Germinal center (tissue), 1 donor: ENCODE data around the gene CHURC1.

Experiments
- DNase-seq: peaks from one replicate; pipeline ENCODE4 v3.0.0; 2012; ENCODE audit warnings: mixed read lengths, low spot score

Gene CHURC1

GRCh38 chr14:64956697-64957406, 42.6 kb downstream of the CHURC1 start:
- DNase-seq: no peak

GRCh38 chr14:64958201-64958600, 43.9 kb downstream of the CHURC1 start:
- DNase-seq: no peak

- DNase-seq: no peak
Measured at GRCh38 chr14:64958743-64959142, 44.5 kb downstream of the CHURC1 start.

GRCh38 chr14:64960762-64961276, 46.6 kb downstream of the CHURC1 start:
- DNase-seq: no peak

- no peak for DNase-seq
Measured at GRCh38 chr14:64963611-64964010, 49.4 kb downstream of the CHURC1 start.

- DNase-seq: no peak
Measured at GRCh38 chr14:64965356-64966000, 51.2 kb downstream of the CHURC1 start.

- DNase-seq: no peak
Measured at GRCh38 chr14:64966976-64967375, 52.7 kb downstream of the CHURC1 start.

GRCh38 chr14:64968167-64968566, 53.9 kb downstream of the CHURC1 start:
- no peak for DNase-seq

GRCh38 chr14:64968651-64969050, 54.4 kb downstream of the CHURC1 start:
- peak; percentile 25 for DNase-seq

GRCh38 chr14:64970041-64970440, 55.8 kb downstream of the CHURC1 start:
- no peak for DNase-seq

- no peak for DNase-seq
Measured at GRCh38 chr14:64970776-64971477, 56.7 kb downstream of the CHURC1 start.

- DNase-seq: no peak
Measured at GRCh38 chr14:64971491-64971942, 57.3 kb downstream of the CHURC1 start.

- DNase-seq: peak; percentile 57
Measured at GRCh38 chr14:64971943-64972791, 57.9 kb downstream of the CHURC1 start, which contains the start of gene RAB15. RAB15 (minus strand) TSS chr14:64972336; CDS start chr14:64972076, 260 bp downstream.

- no peak for DNase-seq
Measured at GRCh38 chr14:64973026-64973442, 58.8 kb downstream of the CHURC1 start.

- DNase-seq: no peak
Measured at GRCh38 chr14:64973826-64974225, 59.6 kb downstream of the CHURC1 start.

- no peak for DNase-seq
Measured at GRCh38 chr14:64974563-64974962, 60.3 kb downstream of the CHURC1 start.

GRCh38 chr14:64979336-64980074, 65.2 kb downstream of the CHURC1 start:
- no peak for DNase-seq

- DNase-seq: peak; percentile 53
Measured at GRCh38 chr14:64983439-64984310, 69.4 kb downstream of the CHURC1 start.
